ENCODE results near the gene PLCE1.

Gene PLCE1

GRCh38 chr10:94013331-94013760, 19.6 kb downstream of the PLCE1 start:
- Histone ChIP-seq H3K9me3 (ENCODE audit: control insufficient read depth in 5 of 5, low read length in 5 of 5) (no peaks in the 10 kb centered on the region), H3K4me1 (ENCODE audit: control insufficient read depth in 5 of 5, insufficient read depth in 5 of 5, low read length in 5 of 5) (no peaks in the 10 kb centered on the region), H3K27ac (ENCODE audit: low read depth, low read length) (no peak overlapping the region), H3K36me3 (ENCODE audit: control insufficient read depth in 5 of 5, insufficient read depth in 5 of 5, low read length in 5 of 5) (no peaks in the 10 kb centered on the region), H3K27me3 (ENCODE audit: control insufficient read depth in 5 of 5, insufficient read depth in 4 of 5, low read length in 5 of 5) (no peaks in the 10 kb centered on the region), H3K4me3 (ENCODE audit: low read depth in 1 of 5, low read length in 5 of 5) (no peak overlapping the region), H3K9ac (ENCODE audit: low read length in 5 of 5) (no peak overlapping the region)

- Histone ChIP-seq H3K36me3 (ENCODE audit: control insufficient read depth in 5 of 5, insufficient read depth in 5 of 5, low read length in 5 of 5) (no peaks in the 10 kb centered on the region), H3K9me3 (ENCODE audit: control insufficient read depth in 5 of 5, low read length in 5 of 5) (no peaks in the 10 kb centered on the region), H3K27ac (ENCODE audit: low read depth, low read length) (no peak overlapping the region), H3K9ac (ENCODE audit: low read length in 5 of 5) (no peak overlapping the region), H3K4me3 (ENCODE audit: low read depth in 1 of 5, low read length in 5 of 5) (no peak overlapping the region), H3K27me3 (ENCODE audit: control insufficient read depth in 5 of 5, insufficient read depth in 4 of 5, low read length in 5 of 5) (no peaks in the 10 kb centered on the region), H3K4me1 (ENCODE audit: control insufficient read depth in 5 of 5, insufficient read depth in 5 of 5, low read length in 5 of 5) (no peaks in the 10 kb centered on the region)
Observed at GRCh38 chr10:94014304-94014703, 20.6 kb downstream of the PLCE1 start.

GRCh38 chr10:94016727-94017714, 23.3 kb downstream of the PLCE1 start:
- no peak overlapping the region for H3K27ac ChIP-seq (ENCODE audit: low read depth, low read length)
- no peak overlapping the region for H3K4me3 ChIP-seq (ENCODE audit: low read depth in 1 of 5, low read length in 5 of 5)
- no peaks in the 10 kb centered on the region for H3K27me3 ChIP-seq (ENCODE audit: control insufficient read depth in 5 of 5, insufficient read depth in 4 of 5, low read length in 5 of 5)
- H3K9me3 ChIP-seq (ENCODE audit: control insufficient read depth in 5 of 5, low read length in 5 of 5): no peaks in the 10 kb centered on the region
- no peaks in the 10 kb centered on the region for H3K36me3 ChIP-seq (ENCODE audit: control insufficient read depth in 5 of 5, insufficient read depth in 5 of 5, low read length in 5 of 5)
- no peak overlapping the region for H3K9ac ChIP-seq (ENCODE audit: low read length in 5 of 5)
- no peaks in the 10 kb centered on the region for H3K4me1 ChIP-seq (ENCODE audit: control insufficient read depth in 5 of 5, insufficient read depth in 5 of 5, low read length in 5 of 5)

GRCh38 chr10:94018107-94018506, 24.4 kb downstream of the PLCE1 start:
- H3K9ac ChIP-seq (ENCODE audit: low read length in 5 of 5): no peak overlapping the region

GRCh38 chr10:94023906-94024305, 30.2 kb downstream of the PLCE1 start:
- no peaks in the 10 kb centered on the region for H3K36me3 ChIP-seq (ENCODE audit: control insufficient read depth in 5 of 5, insufficient read depth in 5 of 5, low read length in 5 of 5)
- H3K9me3 ChIP-seq (ENCODE audit: control insufficient read depth in 5 of 5, low read length in 5 of 5): peaks cover 4 to 16% (median 13%) of the 10 kb centered on the region in 5 donors
- no peak overlapping the region for H3K9ac ChIP-seq (ENCODE audit: low read length in 5 of 5)
- H3K4me3 ChIP-seq (ENCODE audit: low read depth in 1 of 5, low read length in 5 of 5): no peak overlapping the region
- H3K27me3 ChIP-seq (ENCODE audit: control insufficient read depth in 5 of 5, insufficient read depth in 4 of 5, low read length in 5 of 5): no peaks in the 10 kb centered on the region
- no peaks in the 10 kb centered on the region for H3K4me1 ChIP-seq (ENCODE audit: control insufficient read depth in 5 of 5, insufficient read depth in 5 of 5, low read length in 5 of 5)
- no peak overlapping the region for H3K27ac ChIP-seq (ENCODE audit: low read depth, low read length)

More at GRCh38 chr10:94018107-94018506, 24.4 kb downstream of the PLCE1 start:
- H3K4me3 ChIP-seq (ENCODE audit: low read depth in 1 of 5, low read length in 5 of 5): no peak overlapping the region
- no peaks in the 10 kb centered on the region for H3K9me3 ChIP-seq (ENCODE audit: control insufficient read depth in 5 of 5, low read length in 5 of 5)
- H3K27ac ChIP-seq (ENCODE audit: low read depth, low read length): no peak overlapping the region
- no peaks in the 10 kb centered on the region for H3K27me3 ChIP-seq (ENCODE audit: control insufficient read depth in 5 of 5, insufficient read depth in 4 of 5, low read length in 5 of 5)
- no peaks in the 10 kb centered on the region for H3K36me3 ChIP-seq (ENCODE audit: control insufficient read depth in 5 of 5, insufficient read depth in 5 of 5, low read length in 5 of 5)
- no peaks in the 10 kb centered on the region for H3K4me1 ChIP-seq (ENCODE audit: control insufficient read depth in 5 of 5, insufficient read depth in 5 of 5, low read length in 5 of 5)

- H3K27me3 ChIP-seq (ENCODE audit: control insufficient read depth in 5 of 5, insufficient read depth in 4 of 5, low read length in 5 of 5): no peaks in the 10 kb centered on the region
- H3K9ac ChIP-seq (ENCODE audit: low read length in 5 of 5): no peak overlapping the region
- H3K27ac ChIP-seq (ENCODE audit: low read depth, low read length): no peak overlapping the region
- no peak overlapping the region for H3K4me3 ChIP-seq (ENCODE audit: low read depth in 1 of 5, low read length in 5 of 5)
- no peaks in the 10 kb centered on the region for H3K4me1 ChIP-seq (ENCODE audit: control insufficient read depth in 5 of 5, insufficient read depth in 5 of 5, low read length in 5 of 5)
- H3K36me3 ChIP-seq (ENCODE audit: control insufficient read depth in 5 of 5, insufficient read depth in 5 of 5, low read length in 5 of 5): no peaks in the 10 kb centered on the region
- peaks cover 4 to 19% (median 16%) of the 10 kb centered on the region in 5 donors for H3K9me3 ChIP-seq (ENCODE audit: control insufficient read depth in 5 of 5, low read length in 5 of 5)
Observed at GRCh38 chr10:94024407-94024806, 30.7 kb downstream of the PLCE1 start.

GRCh38 chr10:94025806-94026205, 32.1 kb downstream of the PLCE1 start:
- Histone ChIP-seq H3K36me3 (ENCODE audit: control insufficient read depth in 5 of 5, insufficient read depth in 5 of 5, low read length in 5 of 5) (peaks cover 0 to 2% (median 0%) of the 10 kb centered on the region in 5 donors), H3K27me3 (ENCODE audit: control insufficient read depth in 5 of 5, insufficient read depth in 4 of 5, low read length in 5 of 5) (no peaks in the 10 kb centered on the region), H3K4me3 (ENCODE audit: low read depth in 1 of 5, low read length in 5 of 5) (no peak overlapping the region), H3K9ac (ENCODE audit: low read length in 5 of 5) (no peak overlapping the region), H3K9me3 (ENCODE audit: control insufficient read depth in 5 of 5, low read length in 5 of 5) (peaks cover 12 to 30% (median 27%) of the 10 kb centered on the region in 5 donors), H3K4me1 (ENCODE audit: control insufficient read depth in 5 of 5, insufficient read depth in 5 of 5, low read length in 5 of 5) (no peaks in the 10 kb centered on the region), H3K27ac (ENCODE audit: low read depth, low read length) (no peak overlapping the region)

- H3K4me1 ChIP-seq (ENCODE audit: control insufficient read depth in 5 of 5, insufficient read depth in 5 of 5, low read length in 5 of 5): no peaks in the 10 kb centered on the region
- peaks cover 17 to 34% (median 30%) of the 10 kb centered on the region in 5 donors for H3K9me3 ChIP-seq (ENCODE audit: control insufficient read depth in 5 of 5, low read length in 5 of 5)
- H3K4me3 ChIP-seq (ENCODE audit: low read depth in 1 of 5, low read length in 5 of 5): no peak overlapping the region
- no peak overlapping the region for H3K27ac ChIP-seq (ENCODE audit: low read depth, low read length)
- no peak overlapping the region for H3K9ac ChIP-seq (ENCODE audit: low read length in 5 of 5)
- no peaks in the 10 kb centered on the region for H3K27me3 ChIP-seq (ENCODE audit: control insufficient read depth in 5 of 5, insufficient read depth in 4 of 5, low read length in 5 of 5)
- H3K36me3 ChIP-seq (ENCODE audit: control insufficient read depth in 5 of 5, insufficient read depth in 5 of 5, low read length in 5 of 5): peaks cover 0 to 10% (median 0%) of the 10 kb centered on the region in 5 donors
Observed at GRCh38 chr10:94027197-94027596, 33.5 kb downstream of the PLCE1 start.

- Histone ChIP-seq H3K27ac (ENCODE audit: low read depth, low read length) (no peak overlapping the region), H3K9me3 (ENCODE audit: control insufficient read depth in 5 of 5, low read length in 5 of 5) (peaks cover 17 to 34% (median 30%) of the 10 kb centered on the region in 5 donors), H3K4me3 (ENCODE audit: low read depth in 1 of 5, low read length in 5 of 5) (peak overlapping the region in 1 of 5 donors; percentile 22)
Observed at GRCh38 chr10:94029955-94030354, 36.2 kb downstream of the PLCE1 start.

GRCh38 chr10:94035982-94036765, 42.4 kb downstream of the PLCE1 start:
- H3K36me3 ChIP-seq (ENCODE audit: control insufficient read depth in 5 of 5, insufficient read depth in 5 of 5, low read length in 5 of 5): peaks cover 0 to 5% (median 0%) of the 10 kb centered on the region in 5 donors
- H3K9me3 ChIP-seq (ENCODE audit: control insufficient read depth in 5 of 5, low read length in 5 of 5): peaks cover 0 to 3% (median under 1%) of the 10 kb centered on the region in 5 donors
- H3K27me3 ChIP-seq (ENCODE audit: control insufficient read depth in 5 of 5, insufficient read depth in 4 of 5, low read length in 5 of 5): no peaks in the 10 kb centered on the region
- no peak overlapping the region for H3K9ac ChIP-seq (ENCODE audit: low read length in 5 of 5)
- no peaks in the 10 kb centered on the region for H3K4me1 ChIP-seq (ENCODE audit: control insufficient read depth in 5 of 5, insufficient read depth in 5 of 5, low read length in 5 of 5)
- H3K4me3 ChIP-seq (ENCODE audit: low read depth in 1 of 5, low read length in 5 of 5): no peak overlapping the region
- no peak overlapping the region for H3K27ac ChIP-seq (ENCODE audit: low read depth, low read length)

More at GRCh38 chr10:94029955-94030354, 36.2 kb downstream of the PLCE1 start:
- H3K9ac ChIP-seq (ENCODE audit: low read length in 5 of 5): no peak overlapping the region
- H3K36me3 ChIP-seq (ENCODE audit: control insufficient read depth in 5 of 5, insufficient read depth in 5 of 5, low read length in 5 of 5): peaks cover 0 to 10% (median 0%) of the 10 kb centered on the region in 5 donors
- H3K4me1 ChIP-seq (ENCODE audit: control insufficient read depth in 5 of 5, insufficient read depth in 5 of 5, low read length in 5 of 5): no peaks in the 10 kb centered on the region
- H3K27me3 ChIP-seq (ENCODE audit: control insufficient read depth in 5 of 5, insufficient read depth in 4 of 5, low read length in 5 of 5): no peaks in the 10 kb centered on the region

All from subcutaneous abdominal adipose tissue (tissue), 5 donors.